ENCODE results near the gene ANKRD55. TPM values are rescaled to one million over a fixed set of nuclear protein-coding genes. Genes with fewer than 3 reads are reported as not detected.
"Not testable (repeated sequence)": the region's sequence is repeated elsewhere in the genome, so short reads cannot be mapped to it uniquely, and the experiment has no call there.

ANKRD55 gene
- polyA plus RNA-seq, 3 donors: 1.1 to 1.3 (median 1.1) TPM

DNA sequence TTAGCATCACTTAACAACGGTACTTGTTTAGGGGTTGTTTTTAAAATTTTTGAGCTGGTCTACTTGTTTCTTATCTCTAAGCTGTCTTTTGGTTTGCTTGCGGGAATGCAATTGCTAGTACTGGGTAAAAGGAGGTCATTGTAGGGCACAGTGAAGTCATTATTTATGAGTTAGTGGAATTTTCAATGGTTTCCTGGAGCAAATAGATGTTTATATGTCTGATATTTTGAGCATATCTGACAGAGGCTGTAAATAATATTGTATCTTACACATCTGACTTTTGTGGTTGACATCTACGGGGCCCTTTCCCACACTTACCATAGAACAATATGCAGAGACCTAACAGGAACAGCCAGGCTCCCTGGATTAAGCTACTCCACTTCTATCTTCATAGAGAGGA is 147.9 kb downstream of the ANKRD55 start:
- no peak for DNase-seq (ENCODE audit: low read depth in 3 of 3, low spot score in 2 of 3)

GRCh38 chr5:56083286-56083854 is 149.8 kb downstream of the ANKRD55 start:
- no peak for DNase-seq (ENCODE audit: low read depth in 3 of 3, low spot score in 2 of 3)

- DNase-seq (ENCODE audit: low read depth in 3 of 3, low spot score in 2 of 3): not testable (repeated sequence)
Observed at GRCh38 chr5:56081053-56081642, 152.0 kb downstream of the ANKRD55 start.

DNA sequence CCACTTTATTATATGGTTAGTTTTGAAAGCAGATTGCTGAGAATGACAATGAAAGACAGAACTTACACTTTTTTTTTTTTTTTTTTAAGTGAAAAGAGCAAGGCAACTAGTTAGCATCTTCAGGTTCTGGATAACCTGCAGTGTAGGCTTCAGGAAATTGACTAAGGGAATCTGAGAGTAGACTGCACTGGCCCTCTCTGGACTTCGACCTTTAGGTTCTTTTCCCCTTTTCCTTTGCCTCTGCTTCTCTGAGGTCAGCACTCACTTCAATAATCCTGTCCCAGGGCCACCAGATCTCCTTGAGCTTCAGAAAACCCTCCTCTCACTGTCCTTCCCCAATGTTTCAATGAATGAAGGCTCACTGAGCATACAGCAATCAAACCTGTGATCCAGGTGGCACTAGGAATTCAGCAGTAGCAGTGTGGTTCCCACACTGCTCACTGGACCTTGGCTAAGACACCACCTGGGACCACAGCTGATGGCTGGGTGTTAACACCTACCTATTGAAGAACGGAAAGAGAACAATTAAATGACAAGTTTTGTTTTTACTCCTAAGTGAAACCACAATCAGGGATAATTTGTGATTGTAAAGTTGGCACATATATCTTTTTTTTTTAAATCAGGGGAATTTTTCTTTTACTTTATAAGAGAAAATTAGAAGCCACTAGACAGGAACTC is 152.6 kb downstream of the ANKRD55 start:
- no peak for DNase-seq (ENCODE audit: low read depth in 3 of 3, low spot score in 2 of 3)

- DNase-seq (ENCODE audit: low read depth in 3 of 3, low spot score in 2 of 3): not testable (repeated sequence)
Observed at GRCh38 chr5:56079157-56079500, 154.0 kb downstream of the ANKRD55 start.

- DNase-seq (ENCODE audit: low read depth in 3 of 3, low spot score in 2 of 3): no peak
Observed at GRCh38 chr5:56078278-56079156, 154.6 kb downstream of the ANKRD55 start.

- DNase-seq (ENCODE audit: low read depth in 3 of 3, low spot score in 2 of 3): no peak
Observed at GRCh38 chr5:56077796-56078233, 155.3 kb downstream of the ANKRD55 start.

DNA sequence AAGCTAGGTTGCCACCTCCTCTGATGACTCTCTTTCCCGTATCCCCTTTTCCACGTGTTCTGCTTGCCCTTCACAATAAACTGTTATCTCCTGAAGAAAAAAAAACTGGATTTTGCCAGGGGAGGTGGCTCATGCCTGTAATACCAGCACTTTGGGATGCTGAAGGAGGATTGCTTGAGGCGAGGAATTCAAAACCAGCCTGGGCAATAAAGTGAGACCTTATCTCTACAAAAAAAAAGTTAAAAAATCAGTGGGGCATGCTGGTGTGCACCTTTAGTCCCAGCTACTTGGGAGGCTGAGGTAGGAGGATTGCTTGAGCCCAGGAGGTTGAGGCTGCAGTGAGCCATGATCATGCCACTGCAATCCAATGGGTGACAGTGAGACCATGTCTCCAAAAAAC is 156.6 kb downstream of the ANKRD55 start:
- DNase-seq (ENCODE audit: low read depth in 3 of 3, low spot score in 2 of 3): no peak

DNA sequence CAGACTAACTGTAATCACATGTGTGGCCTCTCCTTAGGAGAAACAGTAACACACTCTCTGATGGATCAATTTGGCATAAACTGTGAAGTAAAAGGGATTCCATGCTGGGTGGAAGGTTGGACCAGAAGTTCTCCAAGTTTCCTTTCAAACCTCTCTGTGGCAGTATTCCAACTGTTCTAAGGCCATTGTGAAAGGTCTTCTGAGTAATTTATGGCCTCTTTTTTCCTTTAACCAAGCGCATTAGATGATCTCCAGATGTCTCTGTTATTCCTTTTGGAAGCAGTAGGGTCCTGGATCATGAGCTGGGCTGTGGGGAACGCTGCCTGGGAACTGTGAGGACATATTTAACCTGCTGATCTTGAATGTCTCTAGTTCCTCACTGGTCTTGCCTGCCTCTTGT is 157.8 kb downstream of the ANKRD55 start:
- peak in 2 of 3 donors; percentile 51 to 69 for DNase-seq (ENCODE audit: low read depth in 3 of 3, low spot score in 2 of 3)

- no peak for DNase-seq (ENCODE audit: low read depth in 3 of 3, low spot score in 2 of 3)
Observed at GRCh38 chr5:56072863-56073766, 160.0 kb downstream of the ANKRD55 start.

GRCh38 chr5:56071470-56071869 is 161.7 kb downstream of the ANKRD55 start:
- DNase-seq (ENCODE audit: low read depth in 3 of 3, low spot score in 2 of 3): no peak

GRCh38 chr5:56070851-56071465 is 162.2 kb downstream of the ANKRD55 start:
- DNase-seq (ENCODE audit: low read depth in 3 of 3, low spot score in 2 of 3): no peak

DNA sequence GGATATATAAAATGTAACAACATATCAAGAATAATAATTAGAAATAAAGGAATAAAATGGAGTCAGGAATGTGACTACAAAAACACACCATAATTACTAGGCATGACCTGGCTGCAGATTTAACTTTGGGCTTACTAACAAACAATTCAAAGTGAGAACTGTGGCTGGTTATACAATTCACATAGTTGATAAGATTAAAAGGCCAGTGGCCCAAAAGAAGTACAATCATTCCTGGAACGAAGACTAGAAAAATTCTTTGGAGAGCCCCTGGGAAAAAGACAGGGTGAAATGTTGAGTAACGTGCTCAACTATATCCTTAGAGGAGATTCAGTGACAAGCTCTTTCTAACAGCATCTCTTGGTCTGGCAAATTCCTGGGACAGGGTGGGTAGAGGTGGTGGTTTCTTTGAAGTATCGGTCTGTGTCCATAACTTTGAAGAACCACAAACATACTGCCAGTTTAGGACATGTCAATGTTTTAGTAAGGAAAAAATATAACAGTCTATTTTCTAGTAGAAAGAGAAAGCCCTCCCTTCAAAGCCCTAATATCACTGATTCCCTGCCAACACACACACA is 163.4 kb downstream of the ANKRD55 start:
- DNase-seq (ENCODE audit: low read depth in 3 of 3, low spot score in 2 of 3): no peak

- no peak for DNase-seq (ENCODE audit: low read depth in 3 of 3, low spot score in 2 of 3)
Observed at GRCh38 chr5:56066931-56067450, 166.1 kb downstream of the ANKRD55 start.

GRCh38 chr5:56064984-56065383 is 168.1 kb downstream of the ANKRD55 start:
- no peak for DNase-seq (ENCODE audit: low read depth in 3 of 3, low spot score in 2 of 3)

DNA sequence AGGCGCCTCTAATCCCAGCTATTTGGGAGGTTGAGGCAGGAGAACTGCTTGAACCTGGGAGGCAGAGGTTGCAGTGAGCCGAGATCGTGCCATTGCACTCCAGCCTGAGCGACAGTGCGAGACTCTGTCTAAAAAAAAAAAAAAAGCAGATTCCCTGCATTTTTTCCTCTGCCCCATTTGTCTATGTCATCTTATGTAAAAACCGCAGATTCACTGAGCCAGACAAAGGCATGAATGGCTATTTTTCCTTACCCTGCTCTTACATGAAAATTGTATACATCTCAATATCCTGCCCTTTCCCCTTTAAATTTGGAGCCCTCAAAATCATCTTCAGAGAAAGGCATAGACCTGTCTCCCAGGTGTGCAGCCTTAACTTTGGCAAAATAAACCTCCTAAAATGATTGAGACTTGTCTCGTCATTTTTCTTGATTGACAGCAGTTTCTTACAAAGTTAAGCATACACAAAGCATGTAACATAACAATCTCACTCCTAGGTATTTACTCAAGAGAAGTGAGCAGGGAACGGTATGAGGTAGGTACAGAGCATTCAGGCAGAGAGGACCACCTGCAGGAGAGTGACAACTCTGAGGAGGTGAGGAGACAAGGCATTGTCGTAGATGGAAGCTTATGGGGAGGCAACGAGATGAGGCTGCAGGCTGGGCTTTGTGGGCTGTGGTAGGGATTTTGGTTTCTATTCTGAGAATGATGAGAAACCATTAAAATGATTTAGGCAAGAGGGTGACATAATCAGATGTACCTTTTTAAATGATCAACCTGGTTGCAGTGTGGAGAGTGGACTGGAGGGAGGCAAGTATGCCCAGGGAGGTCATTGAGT is 172.6 kb downstream of the ANKRD55 start:
- DNase-seq (ENCODE audit: low read depth in 3 of 3, low spot score in 2 of 3): no peak

GRCh38 chr5:56059854-56060253 is 173.3 kb downstream of the ANKRD55 start:
- DNase-seq (ENCODE audit: low read depth in 3 of 3, low spot score in 2 of 3): no peak

DNA sequence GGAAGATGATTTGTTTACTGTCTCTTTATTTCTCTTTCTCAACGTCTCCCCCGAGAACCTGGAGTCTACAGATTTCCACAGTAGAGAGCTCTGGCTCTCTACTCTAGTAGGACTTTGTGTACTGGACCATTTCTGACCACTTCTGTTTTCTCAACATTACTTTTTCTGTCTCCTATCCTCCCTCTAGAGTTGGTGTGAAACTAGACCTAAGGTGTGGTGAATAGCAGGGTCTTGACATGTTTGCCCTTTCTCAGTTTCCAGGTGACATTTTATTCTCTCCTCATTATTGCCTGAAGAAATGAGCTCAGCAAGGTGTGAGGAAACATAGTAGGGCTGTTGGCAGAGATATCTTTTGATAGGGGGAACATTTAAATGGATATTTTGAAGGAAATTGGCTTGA is 176.3 kb downstream of the ANKRD55 start:
- DNase-seq (ENCODE audit: low read depth in 3 of 3, low spot score in 2 of 3): no peak
